ENCODE data around the gene PLAAT5. TPM values are rescaled to one million over a fixed set of nuclear protein-coding genes. Genes with fewer than 3 reads are reported as not detected.
"Not testable (repeated sequence)": the region's sequence is repeated elsewhere in the genome, so short reads cannot be mapped to it uniquely, and the experiment has no call there.

PLAAT5 gene
- total RNA-seq, 1 donor from 2014 or later: 0.64 TPM

- DNase-seq (ENCODE audit: low spot score): no peak
- peak overlapping the region; percentile 60 for H3K27ac Mint-ChIP-seq
Observed at GRCh38 chr11:63445720-63446119, 45.2 kb downstream of the PLAAT5 start.

GRCh38 chr11:63445118-63445517 lies 45.8 kb downstream of the PLAAT5 start:
- Mint-ChIP-seq H3K4me3 (ENCODE audit: low read depth) (no peak overlapping the region), H3K36me3 (ENCODE audit: low read depth) (no peaks in the 10 kb centered on the region), H3K27me3 (ENCODE audit: low read depth) (peaks cover 2% of the 10 kb centered on the region), H3K27ac (peak overlapping the region; percentile 60), H3K4me1 (ENCODE audit: low read depth) (peaks cover 41% of the 10 kb centered on the region), H3K9me3 (no peaks in the 10 kb centered on the region)
- no peak for DNase-seq (ENCODE audit: low spot score)
- intact Hi-C loops (cut with micrococcal nuclease): loop anchor here (1.0 to 5.0 kb wide), 2 partner anchors 47 to 119 kb away; partner anchors contain the start of gene PLAAT5

More at GRCh38 chr11:63445720-63446119, 45.2 kb downstream of the PLAAT5 start:
- Mint-ChIP-seq H3K4me3 (ENCODE audit: low read depth) (no peak overlapping the region), H3K27me3 (ENCODE audit: low read depth) (peaks cover 7% of the 10 kb centered on the region), H3K36me3 (ENCODE audit: low read depth) (no peaks in the 10 kb centered on the region), H3K9me3 (no peaks in the 10 kb centered on the region), H3K4me1 (ENCODE audit: low read depth) (peaks cover 41% of the 10 kb centered on the region)
- intact Hi-C loops (cut with micrococcal nuclease): loop anchor here (1.0 to 5.0 kb wide), 2 partner anchors 47 to 119 kb away; partner anchors contain the start of gene PLAAT5

GRCh38 chr11:63444160-63444559 lies 46.8 kb downstream of the PLAAT5 start:
- intact Hi-C loops (cut with micrococcal nuclease): loop anchor here (5.0 kb wide), 1 partner anchor 93 kb away; the partner anchor contains the start of gene PLAAT4
- no peak for DNase-seq (ENCODE audit: low spot score)
- Mint-ChIP-seq H3K9me3 (no peaks in the 10 kb centered on the region), H3K36me3 (ENCODE audit: low read depth) (no peaks in the 10 kb centered on the region), H3K27ac (peak overlapping the region; percentile 51), H3K4me3 (ENCODE audit: low read depth) (no peak overlapping the region), H3K27me3 (ENCODE audit: low read depth) (no peaks in the 10 kb centered on the region), H3K4me1 (ENCODE audit: low read depth) (peaks cover 41% of the 10 kb centered on the region)

- Mint-ChIP-seq H3K27ac (peak overlapping the region; percentile 51), H3K4me3 (ENCODE audit: low read depth) (no peak overlapping the region), H3K27me3 (ENCODE audit: low read depth) (no peaks in the 10 kb centered on the region), H3K9me3 (no peaks in the 10 kb centered on the region), H3K4me1 (ENCODE audit: low read depth) (peaks cover 41% of the 10 kb centered on the region), H3K36me3 (ENCODE audit: low read depth) (no peaks in the 10 kb centered on the region)
- intact Hi-C loops (cut with micrococcal nuclease): loop anchor here (1.0 to 5.0 kb wide), 2 partner anchors 94 to 124 kb away; partner anchors contain the start of gene PLAAT4
- no peak for DNase-seq (ENCODE audit: low spot score)
Observed at GRCh38 chr11:63443714-63444113, 47.3 kb downstream of the PLAAT5 start.

GRCh38 chr11:63435831-63436230 lies 55.1 kb downstream of the PLAAT5 start:
- H3K9me3 Mint-ChIP-seq; H3K4me3 Mint-ChIP-seq (ENCODE audit: low read depth); intact Hi-C loops (cut with micrococcal nuclease); H3K36me3 Mint-ChIP-seq (ENCODE audit: low read depth); H3K4me1 Mint-ChIP-seq (ENCODE audit: low read depth); DNase-seq (ENCODE audit: low spot score); H3K27ac Mint-ChIP-seq: not testable (repeated sequence)
- H3K27me3 Mint-ChIP-seq (ENCODE audit: low read depth): peaks cover 16% of the 10 kb centered on the region

GRCh38 chr11:63435351-63435750 lies 55.6 kb downstream of the PLAAT5 start:
- H3K27ac Mint-ChIP-seq; H3K36me3 Mint-ChIP-seq (ENCODE audit: low read depth); DNase-seq (ENCODE audit: low spot score); intact Hi-C loops (cut with micrococcal nuclease); H3K9me3 Mint-ChIP-seq; H3K4me3 Mint-ChIP-seq (ENCODE audit: low read depth); H3K4me1 Mint-ChIP-seq (ENCODE audit: low read depth): not testable (repeated sequence)
- peaks cover 16% of the 10 kb centered on the region for H3K27me3 Mint-ChIP-seq (ENCODE audit: low read depth)

- H3K9me3 Mint-ChIP-seq; H3K36me3 Mint-ChIP-seq (ENCODE audit: low read depth); H3K4me1 Mint-ChIP-seq (ENCODE audit: low read depth); H3K27ac Mint-ChIP-seq; H3K4me3 Mint-ChIP-seq (ENCODE audit: low read depth); DNase-seq (ENCODE audit: low spot score); intact Hi-C loops (cut with micrococcal nuclease): not testable (repeated sequence)
- peaks cover 21% of the 10 kb centered on the region for H3K27me3 Mint-ChIP-seq (ENCODE audit: low read depth)
Observed at GRCh38 chr11:63430731-63431130, 60.2 kb downstream of the PLAAT5 start.

- no peak for DNase-seq (ENCODE audit: low spot score)
- Mint-ChIP-seq H3K4me1 (ENCODE audit: low read depth) (no peaks in the 10 kb centered on the region), H3K27me3 (ENCODE audit: low read depth) (peaks cover 14% of the 10 kb centered on the region), H3K4me3 (ENCODE audit: low read depth) (no peak overlapping the region), H3K36me3 (ENCODE audit: low read depth) (no peaks in the 10 kb centered on the region), H3K27ac (no peak overlapping the region), H3K9me3 (no peaks in the 10 kb centered on the region)
- intact Hi-C loops (cut with micrococcal nuclease): no loop called here
Observed at GRCh38 chr11:63427971-63428508, 62.9 kb downstream of the PLAAT5 start.

GRCh38 chr11:63417174-63417852 lies 73.7 kb downstream of the PLAAT5 start:
- H3K27me3 Mint-ChIP-seq (ENCODE audit: low read depth): peaks cover 9% of the 10 kb centered on the region
- no peak overlapping the region for H3K4me3 Mint-ChIP-seq (ENCODE audit: low read depth)
- DNase-seq (ENCODE audit: low spot score): no peak
- no peak overlapping the region for H3K27ac Mint-ChIP-seq
- intact Hi-C loops (cut with micrococcal nuclease): no loop called here
- H3K36me3 Mint-ChIP-seq (ENCODE audit: low read depth): no peaks in the 10 kb centered on the region
- no peaks in the 10 kb centered on the region for H3K4me1 Mint-ChIP-seq (ENCODE audit: low read depth)
- no peaks in the 10 kb centered on the region for H3K9me3 Mint-ChIP-seq

Other genes with a start within 250 kb of the PLAAT5 start
- gene SLC22A25, start 247.6 kb downstream of the PLAAT5 start, total RNA-seq: not detected in 2 replicates
- not detected in 2 replicates for gene SLC22A9, start 121.4 kb downstream of the PLAAT5 start, total RNA-seq
- gene LGALS12, start 14.9 kb upstream of the PLAAT5 start, total RNA-seq: 1.1 and 1.4 TPM in 2 replicates
- gene PLAAT4, start 45.6 kb upstream of the PLAAT5 start, total RNA-seq: 41.4 and 45.7 TPM in 2 replicates
- gene PLAAT2, start 72.2 kb upstream of the PLAAT5 start, total RNA-seq: not detected in 2 replicates
- 15.2 and 17.3 TPM in 2 replicates for gene PLAAT3, start 123.3 kb upstream of the PLAAT5 start, total RNA-seq
- gene ATL3, start 180.2 kb upstream of the PLAAT5 start, total RNA-seq: 38.6 and 38.8 TPM in 2 replicates
- 61.1 and 64.1 TPM in 2 replicates for gene RTN3, start 190.3 kb upstream of the PLAAT5 start, total RNA-seq

Data from activated T-helper 2 cell treated with anti-CD3 and anti-CD28 coated beads, Interferon-gamma antibody, Interleukin-2, Interleukin-4, amounts not matched to agents 10 μg/mL and 5 μg/mL and 100 μg/mL, durations not matched to agents 14 hours and 24 hours and 36 hours (primary cell).